HepG2 (cell line): ENCODE data around the gene SRSF11. TPM values are rescaled to one million over a fixed set of nuclear protein-coding genes. Genes with fewer than 3 reads are reported as not detected.

Source experiments
- ATAD3A ChIP-seq: sonication (generic); formaldehyde crosslinking; IDR thresholded peaks from 2 replicates; pipeline ENCODE4 v1.4.0; 2020; ENCODE audit warnings: missing genetic modification reagents
- EHMT2 ChIP-seq: fragments of 200-600 bp; sonication (generic); IDR thresholded peaks from 2 replicates; pipeline ENCODE4 v1.7.0; 2017; ENCODE audit warnings: antibody characterized with exemption, low read depth, low read length, borderline replicate concordance
- IKZF4 ChIP-seq: sonication (generic); formaldehyde crosslinking; IDR thresholded peaks from 2 replicates; pipeline ENCODE4 v1.5.1; 2020; ENCODE audit warnings: borderline replicate concordance, mild to moderate bottlenecking, low read depth, missing genetic modification reagents; ENCODE audit errors: not compliant biosample characterization
- JUND ChIP-seq: sonication (generic); formaldehyde crosslinking; IDR thresholded peaks from 2 replicates; pipeline ENCODE4 v1.8.0; 2022; ENCODE audit warnings: mild to moderate bottlenecking, missing genetic modification reagents
- PCBP2 ChIP-seq: fragments of 200-400 bp; formaldehyde crosslinking; optimal IDR thresholded peaks from 2 replicates; pipeline ENCODE3; 2018; ENCODE audit warnings: low read length, low read depth; ENCODE audit not compliant: poor library complexity, severe bottlenecking
- REL ChIP-seq: sonication (generic); formaldehyde crosslinking; conservative IDR thresholded peaks from 2 replicates; pipeline ENCODE4 v1.8.0; 2022; ENCODE audit warnings: mild to moderate bottlenecking, missing genetic modification reagents, moderate library complexity
- SIX4 ChIP-seq: sonication (generic); formaldehyde crosslinking; IDR thresholded peaks from 2 replicates; pipeline ENCODE4 v1.4.0; 2020; ENCODE audit warnings: missing genetic modification reagents
- SP2 ChIP-seq: sonication (generic); formaldehyde crosslinking; IDR thresholded peaks from 2 replicates; pipeline ENCODE4 v1.5.1; 2020; ENCODE audit warnings: mild to moderate bottlenecking, missing genetic modification reagents
- YY1 ChIP-seq: IDR thresholded peaks from 2 replicates; pipeline ENCODE4 v1.6.1; 2011; ENCODE audit warnings: low read length, low read depth, moderate library complexity, mild to moderate bottlenecking; ENCODE audit not compliant: insufficient read depth, insufficient replicate concordance
- ZNF17 ChIP-seq: sonication (generic); formaldehyde crosslinking; IDR thresholded peaks from 2 replicates; pipeline ENCODE4 v1.5.0; 2020; ENCODE audit warnings: mild to moderate bottlenecking, missing genetic modification reagents
- ZNF329 ChIP-seq: sonication (generic); formaldehyde crosslinking; IDR thresholded peaks from 2 replicates; pipeline ENCODE4 v1.9.0; 2021; ENCODE audit warnings: low read depth, mild to moderate bottlenecking, missing genetic modification reagents
- ZNF530 ChIP-seq: sonication (generic); formaldehyde crosslinking; IDR thresholded peaks from 2 replicates; pipeline ENCODE4 v1.5.0; 2020; ENCODE audit warnings: low read depth, mild to moderate bottlenecking, missing genetic modification reagents
- ZNF556 ChIP-seq: sonication (generic); formaldehyde crosslinking; IDR thresholded peaks from 2 replicates; pipeline ENCODE4 v1.4.0; 2020; ENCODE audit warnings: mild to moderate bottlenecking, missing genetic modification reagents, borderline replicate concordance
- polyA plus RNA-seq, 8 experiments: library from polyadenylated mRNA; depleted of rRNA in 3 of 8; stranded (reverse) in 7 of 8; unstranded in 1 of 8; fragments of >200 nt; fragmentation: Illumina TruSeq in 4 of 8; extraction: Trizol in 4 of 8; gene quantifications; 2 replicates each; pipeline versions ENCODE4 v1.2.1 to v1.2.3, GENCODE V29; 2011 to 2016; ENCODE audit warnings: low read depth in 4 of 8, missing spikeins in 1 of 8, mixed read lengths in 1 of 8; ENCODE audit not compliant: insufficient read depth in 1 of 8
- total RNA-seq, 5 experiments: library from RNA; depleted of rRNA; stranded (reverse); fragments of >200 nt; fragmentation: Illumina TruSeq; extraction: Trizol; gene quantifications; 2 replicates each; pipeline ENCODE4 v1.2.3, GENCODE V29; 2016; ENCODE audit warnings: low read depth in 1 of 5
- TF ChIP-seq, protein P1 (sequence below): sonication (generic); formaldehyde crosslinking; IDR thresholded peaks from 2 replicates; pipeline ENCODE4 v1.9.0; 2021; ENCODE audit warnings: missing genetic modification reagents, mild to moderate bottlenecking, borderline replicate concordance
- TF ChIP-seq, protein P2 (sequence below): IDR thresholded peaks from 2 replicates; pipeline ENCODE4 v1.6.1; 2016; ENCODE audit warnings: low read depth, missing genetic modification reagents, missing compliant biosample characterization
- TF ChIP-seq, protein P3 (sequence below): sonication (generic); formaldehyde crosslinking; IDR thresholded peaks from 2 replicates; pipeline ENCODE4 v1.5.1; 2020; ENCODE audit warnings: missing genetic modification reagents, mild to moderate bottlenecking, borderline replicate concordance

Gene SRSF11
- total and polyA plus RNA-seq, 2 of the 13 experiments (the other 11 are each of a cell fraction or from before 2014, with no cell fraction given) = 118 to 381 TPM

DNA sequence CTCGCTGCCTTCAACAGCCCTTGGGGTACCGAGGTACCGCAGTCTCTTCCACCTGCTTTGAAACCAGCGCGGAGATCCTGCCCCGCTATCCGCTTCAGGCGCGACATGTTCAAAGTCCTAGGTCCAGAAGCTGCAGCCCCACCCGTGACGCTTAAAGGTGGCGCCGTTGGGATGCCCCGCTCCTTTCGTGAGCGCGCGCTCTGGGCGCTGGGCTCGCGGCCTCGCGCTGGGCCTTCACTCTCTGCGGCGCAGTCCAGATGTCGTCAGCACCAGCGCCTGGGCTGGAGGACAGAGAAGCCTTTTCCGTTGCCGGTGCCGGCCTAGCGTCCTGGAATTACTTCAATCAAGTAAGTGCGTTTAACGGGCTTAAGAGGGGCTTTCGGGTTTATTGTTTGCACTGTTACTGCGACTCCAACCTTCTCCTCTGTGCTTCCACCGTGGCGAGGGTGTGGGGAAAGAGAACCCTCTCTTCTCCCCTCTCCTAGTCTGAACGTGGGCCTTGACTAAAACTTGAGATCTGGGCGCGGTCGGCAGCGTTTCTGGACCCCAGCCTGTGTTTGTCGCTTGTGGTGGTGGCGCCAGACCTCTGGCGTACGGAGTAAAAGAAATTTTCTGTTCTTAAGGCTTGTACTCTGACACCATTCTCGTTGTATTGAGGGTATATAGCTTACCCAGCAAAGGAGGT is 15.6 kb upstream of the SRSF11 start, which contains the start of gene LRRC40 (continued):
- TF ChIP-seq IKZF4 (CRISPR knock-in tag) (no peak), YY1 (peak; percentile 76), ZNF329 (peak; percentile 83; the same call in 1 of the 2 replicates), ZNF17 (no peak), JUND (CRISPR knock-in tag) (peak; percentile 50; the same call in 1 of the 2 replicates), EHMT2 (no peak), ATAD3A (no peak), ZNF556 (CRISPR knock-in tag) (peak; percentile 88; the same call in 1 of the 2 replicates), REL (CRISPR knock-in tag) (0 out of 2 replicates have a peak, but pooled peaks have one; percentile 47), ZNF530 (CRISPR knock-in tag) (no peak), SP2 (0 out of 2 replicates have a peak, but pooled peaks have one; percentile 23), SIX4 (CRISPR knock-in tag) (no peak), PCBP2 (no peak)
- TF ChIP-seq, protein P1, sequence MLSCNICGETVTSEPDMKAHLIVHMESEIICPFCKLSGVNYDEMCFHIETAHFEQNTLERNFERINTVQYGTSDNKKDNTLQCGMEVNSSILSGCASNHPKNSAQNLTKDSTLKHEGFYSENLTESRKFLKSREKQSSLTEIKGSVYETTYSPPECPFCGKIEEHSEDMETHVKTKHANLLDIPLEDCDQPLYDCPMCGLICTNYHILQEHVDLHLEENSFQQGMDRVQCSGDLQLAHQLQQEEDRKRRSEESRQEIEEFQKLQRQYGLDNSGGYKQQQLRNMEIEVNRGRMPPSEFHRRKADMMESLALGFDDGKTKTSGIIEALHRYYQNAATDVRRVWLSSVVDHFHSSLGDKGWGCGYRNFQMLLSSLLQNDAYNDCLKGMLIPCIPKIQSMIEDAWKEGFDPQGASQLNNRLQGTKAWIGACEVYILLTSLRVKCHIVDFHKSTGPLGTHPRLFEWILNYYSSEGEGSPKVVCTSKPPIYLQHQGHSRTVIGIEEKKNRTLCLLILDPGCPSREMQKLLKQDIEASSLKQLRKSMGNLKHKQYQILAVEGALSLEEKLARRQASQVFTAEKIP (CRISPR knock-in tag) = no peak
- TF ChIP-seq, protein P2, sequence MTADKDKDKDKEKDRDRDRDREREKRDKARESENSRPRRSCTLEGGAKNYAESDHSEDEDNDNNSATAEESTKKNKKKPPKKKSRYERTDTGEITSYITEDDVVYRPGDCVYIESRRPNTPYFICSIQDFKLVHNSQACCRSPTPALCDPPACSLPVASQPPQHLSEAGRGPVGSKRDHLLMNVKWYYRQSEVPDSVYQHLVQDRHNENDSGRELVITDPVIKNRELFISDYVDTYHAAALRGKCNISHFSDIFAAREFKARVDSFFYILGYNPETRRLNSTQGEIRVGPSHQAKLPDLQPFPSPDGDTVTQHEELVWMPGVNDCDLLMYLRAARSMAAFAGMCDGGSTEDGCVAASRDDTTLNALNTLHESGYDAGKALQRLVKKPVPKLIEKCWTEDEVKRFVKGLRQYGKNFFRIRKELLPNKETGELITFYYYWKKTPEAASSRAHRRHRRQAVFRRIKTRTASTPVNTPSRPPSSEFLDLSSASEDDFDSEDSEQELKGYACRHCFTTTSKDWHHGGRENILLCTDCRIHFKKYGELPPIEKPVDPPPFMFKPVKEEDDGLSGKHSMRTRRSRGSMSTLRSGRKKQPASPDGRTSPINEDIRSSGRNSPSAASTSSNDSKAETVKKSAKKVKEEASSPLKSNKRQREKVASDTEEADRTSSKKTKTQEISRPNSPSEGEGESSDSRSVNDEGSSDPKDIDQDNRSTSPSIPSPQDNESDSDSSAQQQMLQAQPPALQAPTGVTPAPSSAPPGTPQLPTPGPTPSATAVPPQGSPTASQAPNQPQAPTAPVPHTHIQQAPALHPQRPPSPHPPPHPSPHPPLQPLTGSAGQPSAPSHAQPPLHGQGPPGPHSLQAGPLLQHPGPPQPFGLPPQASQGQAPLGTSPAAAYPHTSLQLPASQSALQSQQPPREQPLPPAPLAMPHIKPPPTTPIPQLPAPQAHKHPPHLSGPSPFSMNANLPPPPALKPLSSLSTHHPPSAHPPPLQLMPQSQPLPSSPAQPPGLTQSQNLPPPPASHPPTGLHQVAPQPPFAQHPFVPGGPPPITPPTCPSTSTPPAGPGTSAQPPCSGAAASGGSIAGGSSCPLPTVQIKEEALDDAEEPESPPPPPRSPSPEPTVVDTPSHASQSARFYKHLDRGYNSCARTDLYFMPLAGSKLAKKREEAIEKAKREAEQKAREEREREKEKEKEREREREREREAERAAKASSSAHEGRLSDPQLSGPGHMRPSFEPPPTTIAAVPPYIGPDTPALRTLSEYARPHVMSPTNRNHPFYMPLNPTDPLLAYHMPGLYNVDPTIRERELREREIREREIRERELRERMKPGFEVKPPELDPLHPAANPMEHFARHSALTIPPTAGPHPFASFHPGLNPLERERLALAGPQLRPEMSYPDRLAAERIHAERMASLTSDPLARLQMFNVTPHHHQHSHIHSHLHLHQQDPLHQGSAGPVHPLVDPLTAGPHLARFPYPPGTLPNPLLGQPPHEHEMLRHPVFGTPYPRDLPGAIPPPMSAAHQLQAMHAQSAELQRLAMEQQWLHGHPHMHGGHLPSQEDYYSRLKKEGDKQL (CRISPR knock-in tag) = 0 out of 2 replicates have a peak, but pooled peaks have one; percentile 30
- TF ChIP-seq, protein P3, sequence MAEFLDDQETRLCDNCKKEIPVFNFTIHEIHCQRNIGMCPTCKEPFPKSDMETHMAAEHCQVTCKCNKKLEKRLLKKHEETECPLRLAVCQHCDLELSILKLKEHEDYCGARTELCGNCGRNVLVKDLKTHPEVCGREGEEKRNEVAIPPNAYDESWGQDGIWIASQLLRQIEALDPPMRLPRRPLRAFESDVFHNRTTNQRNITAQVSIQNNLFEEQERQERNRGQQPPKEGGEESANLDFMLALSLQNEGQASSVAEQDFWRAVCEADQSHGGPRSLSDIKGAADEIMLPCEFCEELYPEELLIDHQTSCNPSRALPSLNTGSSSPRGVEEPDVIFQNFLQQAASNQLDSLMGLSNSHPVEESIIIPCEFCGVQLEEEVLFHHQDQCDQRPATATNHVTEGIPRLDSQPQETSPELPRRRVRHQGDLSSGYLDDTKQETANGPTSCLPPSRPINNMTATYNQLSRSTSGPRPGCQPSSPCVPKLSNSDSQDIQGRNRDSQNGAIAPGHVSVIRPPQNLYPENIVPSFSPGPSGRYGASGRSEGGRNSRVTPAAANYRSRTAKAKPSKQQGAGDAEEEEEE = no peak
